ENCODE results near the gene SPEG. TPM values are rescaled to one million over a fixed set of nuclear protein-coding genes. Genes with fewer than 3 reads are reported as not detected.

SPEG gene
- total RNA-seq, 4 donors from 2014 or later = 6.7 to 10.2 (median 8.1) TPM

DNA sequence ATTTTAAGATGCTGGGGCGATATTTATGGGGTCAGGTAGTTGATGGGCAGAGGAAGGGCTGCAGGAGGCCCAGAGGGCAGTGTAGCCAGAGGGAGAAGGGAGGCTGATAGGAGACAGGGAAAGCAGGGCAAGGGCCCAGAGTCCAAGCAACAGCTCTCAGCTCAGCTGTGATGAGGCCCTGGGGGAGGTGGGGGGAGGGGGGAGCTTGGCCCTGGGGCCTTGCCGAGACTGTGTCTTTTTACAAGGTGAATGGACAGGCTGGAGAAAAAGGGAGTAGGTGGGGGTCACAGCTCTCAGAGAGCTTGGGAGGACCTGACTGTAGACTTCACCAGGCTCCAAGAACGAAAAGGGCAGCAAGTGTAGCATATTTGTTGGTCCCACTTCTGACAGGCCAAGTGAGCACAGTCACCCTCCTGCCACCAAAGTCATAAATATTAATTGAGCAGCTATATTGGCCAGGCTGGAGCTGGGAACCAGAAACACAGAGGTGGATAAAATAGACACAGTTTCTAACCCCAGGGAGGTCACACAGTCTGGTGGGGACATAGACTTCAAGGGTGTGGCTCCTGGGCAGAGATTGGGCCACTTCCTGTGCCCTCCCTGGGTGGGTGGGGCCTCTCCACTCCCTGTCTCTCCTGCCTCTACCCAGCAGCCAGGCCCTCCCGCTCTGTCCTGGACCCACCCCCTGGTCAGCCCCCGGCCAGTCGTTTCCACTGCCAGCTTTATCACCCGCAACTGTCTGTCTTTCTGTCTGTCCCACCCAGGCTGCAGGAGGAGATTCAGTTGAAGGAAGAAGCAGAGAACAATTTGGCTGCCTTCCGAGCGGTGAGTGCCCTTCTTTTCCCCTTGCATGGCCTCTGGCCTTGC is 15.1 kb upstream of the SPEG start:
- peaks cover 0 to 52% of the 10 kb centered on the region in 2 donors for H3K27me3 ChIP-seq
- peaks cover 0 to 11% (median 4%) of the 10 kb centered on the region in 4 donors for H3K4me1 ChIP-seq
- WGBS, 2 donors = 70 to 84% methylated on average over 8 of the region's 9 CpGs
- no peaks in the 10 kb centered on the region for H3K9me3 ChIP-seq
- H3K36me3 ChIP-seq = no peaks in the 10 kb centered on the region
- DNase-seq (ENCODE audit: low spot score in 2 of 2) = no peak
- TF ChIP-seq POLR2A (IDR thresholded peaks at IDR 0.05) = no peak
- TF ChIP-seq EP300 (IDR thresholded peaks at IDR 0.05) = no peak
- TF ChIP-seq, protein P1, sequence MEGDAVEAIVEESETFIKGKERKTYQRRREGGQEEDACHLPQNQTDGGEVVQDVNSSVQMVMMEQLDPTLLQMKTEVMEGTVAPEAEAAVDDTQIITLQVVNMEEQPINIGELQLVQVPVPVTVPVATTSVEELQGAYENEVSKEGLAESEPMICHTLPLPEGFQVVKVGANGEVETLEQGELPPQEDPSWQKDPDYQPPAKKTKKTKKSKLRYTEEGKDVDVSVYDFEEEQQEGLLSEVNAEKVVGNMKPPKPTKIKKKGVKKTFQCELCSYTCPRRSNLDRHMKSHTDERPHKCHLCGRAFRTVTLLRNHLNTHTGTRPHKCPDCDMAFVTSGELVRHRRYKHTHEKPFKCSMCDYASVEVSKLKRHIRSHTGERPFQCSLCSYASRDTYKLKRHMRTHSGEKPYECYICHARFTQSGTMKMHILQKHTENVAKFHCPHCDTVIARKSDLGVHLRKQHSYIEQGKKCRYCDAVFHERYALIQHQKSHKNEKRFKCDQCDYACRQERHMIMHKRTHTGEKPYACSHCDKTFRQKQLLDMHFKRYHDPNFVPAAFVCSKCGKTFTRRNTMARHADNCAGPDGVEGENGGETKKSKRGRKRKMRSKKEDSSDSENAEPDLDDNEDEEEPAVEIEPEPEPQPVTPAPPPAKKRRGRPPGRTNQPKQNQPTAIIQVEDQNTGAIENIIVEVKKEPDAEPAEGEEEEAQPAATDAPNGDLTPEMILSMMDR (IDR thresholded peaks at IDR 0.05) = no peak
- H3K4me3 ChIP-seq = no peak overlapping the region
- no peak overlapping the region for H3K27ac ChIP-seq

DNA sequence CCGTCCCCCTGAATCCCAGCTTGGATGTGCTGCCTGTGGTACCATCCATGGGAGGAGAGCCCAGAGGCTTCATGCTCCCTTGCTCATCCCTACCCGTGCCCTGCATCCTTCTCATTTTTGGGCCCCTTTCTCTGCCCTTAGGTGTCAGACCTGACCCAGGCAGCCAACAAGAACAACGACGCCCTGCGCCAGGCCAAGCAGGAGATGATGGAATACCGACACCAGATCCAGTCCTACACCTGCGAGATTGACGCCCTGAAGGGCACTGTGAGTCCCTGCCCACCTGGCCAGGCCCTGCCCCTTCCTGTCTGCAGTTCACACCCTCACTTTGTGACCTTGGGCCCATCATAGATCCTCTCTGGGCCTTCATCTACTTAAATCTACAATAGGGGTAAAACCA is 14.0 kb upstream of the SPEG start:
- Histone ChIP-seq H3K36me3 (no peaks in the 10 kb centered on the region), H3K27me3 (peaks cover 0 to 48% of the 10 kb centered on the region in 2 donors), H3K27ac (no peak overlapping the region), H3K4me3 (no peak overlapping the region), H3K4me1 (peaks cover 0 to 11% (median 4%) of the 10 kb centered on the region in 4 donors), H3K9me3 (no peaks in the 10 kb centered on the region)
- 89 to 93% methylated on average over 8 of the region's 8 CpGs for WGBS, 2 donors
- TF ChIP-seq, protein P1 (IDR thresholded peaks at IDR 0.05) = no peak
- TF ChIP-seq POLR2A (IDR thresholded peaks at IDR 0.05) = no peak
- TF ChIP-seq EP300 (IDR thresholded peaks at IDR 0.05) = no peak
- DNase-seq (ENCODE audit: low spot score in 2 of 2) = no peak

DNA sequence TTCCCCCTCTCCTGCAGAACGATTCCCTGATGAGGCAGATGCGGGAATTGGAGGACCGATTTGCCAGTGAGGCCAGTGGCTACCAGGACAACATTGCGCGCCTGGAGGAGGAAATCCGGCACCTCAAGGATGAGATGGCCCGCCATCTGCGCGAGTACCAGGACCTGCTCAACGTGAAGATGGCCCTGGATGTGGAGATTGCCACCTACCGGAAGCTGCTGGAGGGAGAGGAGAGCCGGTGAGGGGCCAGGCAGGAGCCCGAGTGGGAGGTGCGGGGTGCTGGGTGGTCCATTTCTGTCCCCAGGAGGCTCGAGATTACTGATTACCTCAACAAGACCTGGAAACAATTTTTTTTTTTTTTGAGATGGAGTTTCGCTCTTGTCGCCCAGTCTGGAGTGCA is 13.3 kb upstream of the SPEG start:
- no peaks in the 10 kb centered on the region for H3K36me3 ChIP-seq
- H3K4me3 ChIP-seq = no peak overlapping the region
- peaks cover 0 to 11% (median 4%) of the 10 kb centered on the region in 4 donors for H3K4me1 ChIP-seq

DNA sequence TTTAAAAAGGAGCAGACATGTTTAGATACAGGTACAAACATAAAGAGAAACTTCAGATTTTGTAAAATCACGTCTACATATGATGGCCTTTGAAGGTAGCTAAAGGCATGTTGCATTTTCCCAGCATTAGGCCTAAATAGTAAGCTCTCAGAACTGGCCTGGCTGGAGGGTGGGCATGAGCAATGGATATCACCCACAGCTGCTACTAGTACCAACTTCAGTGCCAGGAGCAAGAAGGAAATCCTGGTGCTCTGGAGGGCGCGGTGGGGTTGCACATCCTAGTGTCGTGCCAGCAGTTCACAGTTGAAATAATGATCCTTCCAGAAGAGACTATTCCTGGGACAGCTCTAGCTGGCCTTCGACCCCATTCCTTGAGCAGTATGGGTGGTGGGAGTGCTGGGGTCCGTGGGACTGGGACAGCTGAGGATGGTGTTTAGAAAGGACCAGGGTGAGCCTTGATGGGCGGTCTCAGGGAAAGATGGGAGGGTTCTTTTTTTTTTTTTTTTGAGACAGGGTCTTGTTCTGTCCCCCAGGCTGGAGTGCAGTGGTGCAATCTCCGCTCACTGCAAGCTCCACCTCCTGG is 11.6 kb upstream of the SPEG start:
- Histone ChIP-seq H3K4me1 (peaks cover 0 to 10% (median 4%) of the 10 kb centered on the region in 4 donors), H3K36me3 (no peaks in the 10 kb centered on the region), H3K9me3 (no peaks in the 10 kb centered on the region), H3K4me3 (no peak overlapping the region), H3K27ac (no peak overlapping the region), H3K27me3 (peaks cover 0 to 29% of the 10 kb centered on the region in 2 donors)
- TF ChIP-seq POLR2A (IDR thresholded peaks at IDR 0.05) (no peak), EP300 (IDR thresholded peaks at IDR 0.05) (no peak)
- TF ChIP-seq, protein P1 (IDR thresholded peaks at IDR 0.05) = no peak
- no peak for DNase-seq (ENCODE audit: low spot score in 2 of 2)
- 85 to 87% methylated on average over 8 of the region's 8 CpGs for WGBS, 2 donors

More for the DNA sequence above, 13.3 kb upstream of the SPEG start:
- TF ChIP-seq POLR2A (IDR thresholded peaks at IDR 0.05) (no peak), EP300 (IDR thresholded peaks at IDR 0.05) (no peak)
- TF ChIP-seq, protein P1 (IDR thresholded peaks at IDR 0.05) = no peak
- no peak overlapping the region for H3K27ac ChIP-seq
- DNase-seq (ENCODE audit: low spot score in 2 of 2) = no peak
- 89 to 90% methylated on average over 17 of the region's 17 CpGs for WGBS, 2 donors
- no peaks in the 10 kb centered on the region for H3K9me3 ChIP-seq
- H3K27me3 ChIP-seq = peaks cover 0 to 42% of the 10 kb centered on the region in 2 donors

Measured in tibial nerve (tissue), 4 donors.